ENCODE results near the gene UBE2E3.
A peak's percentile ranks its signal among the peaks of the same experiment; 100 is the strongest.
"Not testable (repeated sequence)": the region's sequence is repeated elsewhere in the genome, so short reads cannot be mapped to it uniquely, and the experiment has no call there.

UBE2E3 gene

DNA sequence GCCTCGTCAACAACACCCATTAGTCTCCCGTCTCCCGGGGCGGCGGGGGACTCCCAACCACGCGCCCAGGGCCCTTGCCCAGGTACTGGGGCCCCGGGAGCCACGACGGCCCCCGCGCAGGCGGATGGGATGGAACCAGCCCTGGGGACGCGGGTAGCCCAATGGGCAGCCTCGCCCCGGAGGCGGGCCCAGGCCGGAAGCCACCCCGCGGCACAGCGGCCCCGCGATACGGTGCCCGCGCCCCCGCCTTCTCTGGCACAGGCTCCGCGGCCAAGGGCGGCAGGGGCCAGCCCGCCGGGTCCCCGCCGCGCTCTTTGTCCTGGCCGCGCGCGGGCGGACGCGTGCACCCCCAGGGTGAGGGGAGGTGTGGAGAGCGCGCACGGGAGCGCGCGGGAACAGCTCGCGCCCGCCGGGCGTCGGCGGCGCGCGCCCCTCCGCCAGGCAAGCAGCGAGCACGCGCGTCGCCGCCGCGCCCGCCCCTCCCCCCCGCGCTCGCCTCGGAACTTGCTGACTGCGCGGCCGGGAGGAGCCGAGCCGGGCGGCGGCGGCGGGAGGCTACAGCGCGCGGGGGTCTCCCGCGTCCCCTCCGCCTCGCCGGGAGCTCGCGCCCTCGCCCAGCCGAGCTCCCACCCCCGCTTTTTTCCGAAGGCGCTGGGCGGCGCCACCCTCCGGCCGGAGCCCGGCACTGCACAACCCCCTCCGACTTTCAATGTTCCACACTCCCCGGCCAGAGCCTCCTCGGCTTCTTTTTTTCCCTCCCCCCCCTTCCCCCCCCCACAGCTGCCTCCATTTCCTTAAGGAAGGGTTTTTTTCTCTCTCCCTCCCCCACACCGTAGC lies at the start of gene UBE2E3:
TSS of gene UBE2E3 (plus strand) at position 500 of the 837 bp plus-strand sequence. CDS start 1,438 bp downstream, outside the sequence.
- peak; percentile 95 for DNase-seq

DNA sequence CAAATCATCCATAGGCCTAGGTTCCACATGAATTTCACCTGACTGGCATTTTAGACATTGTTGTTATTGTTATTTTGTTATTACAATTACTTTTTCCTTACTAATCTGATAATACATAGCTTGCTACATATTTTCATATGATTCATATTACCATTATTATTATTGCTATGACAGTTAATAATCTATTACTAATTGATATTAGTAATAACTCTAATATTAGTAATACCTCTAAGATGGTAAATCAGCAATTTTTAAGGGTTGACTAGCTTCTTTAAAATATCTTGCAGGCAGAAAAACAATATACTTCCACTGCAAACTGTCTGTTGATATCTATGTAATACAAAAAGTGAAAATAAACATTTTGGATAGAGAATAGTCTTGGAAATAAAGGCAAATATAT lies 48.6 kb upstream of the UBE2E3 start:
- DNase-seq = no peak

DNA sequence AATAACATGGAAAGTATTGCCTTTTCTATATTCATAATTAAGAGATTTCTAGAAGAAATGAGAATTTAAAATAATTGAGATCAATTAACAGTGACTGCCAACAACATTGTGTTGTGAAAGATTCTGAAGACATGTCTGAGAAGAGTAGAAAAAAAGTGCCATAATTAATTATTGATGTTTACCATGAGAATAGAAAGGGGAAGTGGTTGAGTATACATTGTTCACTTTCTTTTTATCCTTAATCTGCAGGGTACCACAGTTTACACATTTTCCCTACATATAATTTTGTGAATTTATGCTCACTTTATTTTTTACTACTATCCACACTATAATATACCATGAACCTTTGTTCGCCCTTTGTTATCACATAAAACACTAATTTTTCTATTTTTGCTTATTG lies 47.1 kb upstream of the UBE2E3 start:
- DNase-seq = no peak

- DNase-seq = no peak
These were observed 45.5 kb upstream of the UBE2E3 start for GRCh38 chr2:180934911-180935310.

- not testable (repeated sequence) for DNase-seq
These were observed 42.9 kb upstream of the UBE2E3 start for GRCh38 chr2:180937480-180937879.

- DNase-seq = no peak
These were observed 42.0 kb upstream of the UBE2E3 start for GRCh38 chr2:180938451-180938850.

GRCh38 chr2:180943275-180943674 lies 37.1 kb upstream of the UBE2E3 start:
- no peak for DNase-seq

- no peak for DNase-seq
These were observed 36.0 kb upstream of the UBE2E3 start for GRCh38 chr2:180944372-180944771.

- no peak for DNase-seq
These were observed 33.2 kb upstream of the UBE2E3 start for GRCh38 chr2:180947208-180947689.

DNA sequence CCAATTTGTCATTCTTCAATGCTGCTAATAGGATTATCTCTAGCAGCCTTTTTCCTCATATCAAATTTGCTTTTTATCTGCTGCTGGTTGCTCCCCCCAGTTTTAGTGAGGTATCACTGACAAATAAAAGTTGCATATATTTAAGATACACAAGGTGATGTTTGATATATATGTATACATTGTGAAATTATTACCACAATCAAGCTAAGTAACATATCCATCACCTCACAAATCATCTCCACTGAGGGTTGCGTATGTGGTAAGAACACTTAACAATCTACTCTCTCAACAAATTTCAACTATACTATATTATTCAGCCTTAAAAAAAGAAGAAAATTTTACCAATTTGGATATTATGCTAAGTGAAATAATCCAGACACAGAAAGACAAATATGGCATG lies 30.5 kb upstream of the UBE2E3 start:
- DNase-seq = no peak

DNA sequence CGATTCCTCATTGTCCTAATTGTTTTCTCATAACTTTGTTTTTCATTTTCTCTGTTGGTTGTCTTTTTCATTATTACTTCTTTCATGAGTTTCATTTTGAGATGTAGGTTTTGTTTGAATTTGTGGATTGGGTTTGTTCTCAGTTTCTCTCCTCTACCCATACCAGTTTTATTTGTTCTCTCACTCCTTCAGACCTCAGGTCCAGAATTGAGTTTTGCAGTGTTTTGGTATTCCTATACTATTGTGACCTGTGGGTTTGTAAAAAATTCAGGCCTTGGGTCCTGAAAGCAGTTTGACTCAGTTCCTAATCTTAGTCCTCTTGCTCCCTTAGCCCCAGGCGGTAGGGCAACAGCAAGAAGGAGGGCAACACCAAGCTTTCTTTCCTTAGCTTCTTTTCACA lies 28.3 kb upstream of the UBE2E3 start:
- DNase-seq = peak; percentile 39

- no peak for DNase-seq
These were observed 27.6 kb upstream of the UBE2E3 start for GRCh38 chr2:180952731-180953336.

DNA sequence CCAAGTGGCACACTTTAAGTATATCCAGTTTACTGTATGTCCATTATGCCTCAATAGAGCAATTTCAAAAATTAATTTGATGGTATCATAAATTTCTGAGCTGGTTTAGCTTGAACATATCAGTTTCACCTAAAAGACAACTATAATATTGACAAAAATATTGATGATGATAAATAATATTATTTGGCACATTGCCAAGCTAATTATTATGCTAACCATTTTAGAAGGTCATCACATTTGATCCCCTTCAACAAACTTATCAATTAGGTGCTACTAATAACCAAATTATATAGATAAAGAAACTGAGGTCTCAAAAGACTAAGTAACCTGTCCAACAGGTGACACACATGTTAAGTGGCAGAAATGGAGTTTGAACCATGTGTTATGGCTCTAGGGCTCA lies 26.9 kb upstream of the UBE2E3 start:
- DNase-seq = no peak

GRCh38 chr2:180955101-180955500 lies 25.3 kb upstream of the UBE2E3 start:
- no peak for DNase-seq

GRCh38 chr2:180959787-180960186 lies 20.6 kb upstream of the UBE2E3 start:
- no peak for DNase-seq

GRCh38 chr2:180960982-180961381 lies 19.4 kb upstream of the UBE2E3 start:
- peak; percentile 55 for DNase-seq

- peak; percentile 92 for DNase-seq
These were observed 17.6 kb upstream of the UBE2E3 start for GRCh38 chr2:180962727-180963314.

GRCh38 chr2:180966378-180966777 lies 14.0 kb upstream of the UBE2E3 start:
- DNase-seq = no peak

- no peak for DNase-seq
These were observed 11.3 kb upstream of the UBE2E3 start for GRCh38 chr2:180969124-180969523.

DNA sequence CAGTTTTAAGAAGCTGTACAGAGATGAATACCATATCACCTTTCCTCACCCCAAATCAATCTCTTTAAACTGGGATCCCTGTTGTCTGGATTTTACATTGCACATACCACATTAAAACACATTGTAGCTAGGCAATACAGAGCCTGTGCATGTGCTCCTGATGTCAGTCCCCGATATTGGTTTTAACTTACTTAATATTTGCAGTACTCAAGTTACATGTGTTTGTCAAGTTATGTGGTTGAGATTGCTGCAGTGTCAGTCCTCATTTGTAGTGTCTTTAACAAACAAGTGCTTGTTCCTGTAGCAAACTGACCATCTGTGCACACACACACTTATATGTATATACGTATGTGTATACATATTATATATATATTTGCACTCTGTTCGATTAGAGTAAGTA lies 10.4 kb upstream of the UBE2E3 start:
- DNase-seq = no peak

GRCh38 chr2:180971811-180972210 lies 8.6 kb upstream of the UBE2E3 start:
- DNase-seq = no peak

DNA sequence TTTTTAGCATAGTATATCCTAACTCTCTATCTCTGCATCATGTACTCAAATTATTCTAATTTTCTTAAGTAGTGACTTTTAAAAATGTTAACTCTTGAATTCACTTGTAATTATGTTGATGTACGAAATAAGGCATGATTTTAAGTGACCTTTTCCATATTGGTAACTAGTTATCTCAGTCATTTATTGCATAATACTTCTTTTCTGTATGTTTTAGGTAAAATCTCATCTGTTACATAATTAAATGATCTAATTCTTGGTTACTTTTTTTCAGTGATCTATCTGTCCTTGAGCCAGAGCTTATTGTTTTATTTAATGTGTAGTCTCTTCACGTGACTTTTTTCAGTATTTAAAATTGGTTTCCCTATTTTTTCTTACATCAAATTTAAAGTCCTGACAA lies 4.8 kb upstream of the UBE2E3 start:
- no peak for DNase-seq

DNA sequence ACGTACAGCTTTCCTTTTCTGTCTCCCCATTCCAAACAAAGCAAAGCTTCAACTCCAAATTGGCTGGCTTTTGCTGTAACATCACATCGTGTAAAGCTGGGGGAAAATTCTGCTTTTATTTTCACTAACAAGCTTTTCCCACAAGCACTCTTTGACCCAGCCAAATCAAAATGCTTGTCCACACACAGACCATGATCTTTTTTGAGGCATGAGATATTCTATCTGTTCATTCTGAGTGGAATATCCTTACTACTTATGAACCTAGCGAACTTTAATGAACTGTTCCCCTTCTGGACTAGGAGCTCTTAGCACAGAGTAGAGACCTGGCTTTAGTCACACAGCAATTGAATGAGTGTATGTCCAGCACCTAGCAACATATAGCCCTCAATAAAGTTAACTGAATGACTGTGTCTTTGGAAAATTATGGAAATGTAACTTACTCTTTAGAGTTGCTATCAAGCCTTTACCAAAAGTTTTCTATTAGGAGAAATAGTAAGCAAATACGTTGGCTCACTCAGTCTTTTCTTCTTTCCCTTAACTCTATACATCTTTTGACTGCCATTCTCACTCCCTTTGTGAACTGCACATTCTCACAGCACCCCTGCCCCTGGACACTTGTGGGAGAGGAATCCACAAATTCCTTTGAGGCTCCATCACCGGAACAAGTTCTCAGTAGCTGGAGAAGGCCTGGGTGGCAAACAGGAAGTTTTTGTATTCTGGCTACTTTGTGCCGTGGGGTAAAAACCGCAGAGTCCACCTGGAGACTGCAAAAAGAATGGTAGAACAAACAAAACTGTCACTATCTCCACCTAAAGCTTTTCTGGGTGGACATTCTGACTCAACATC lies 1.3 kb upstream of the UBE2E3 start:
- DNase-seq = peak; percentile 94

Data from islet precursor cell (in vitro differentiated cells).